ENCODE results near the gene UFD1. TPM values are rescaled to one million over a fixed set of nuclear protein-coding genes. Genes with fewer than 3 reads are reported as not detected.

The UFD1 gene
- total and polyA plus RNA-seq, 2 of the 13 experiments (the other 11 are each of a cell fraction or from before 2014, with no cell fraction given), result 47.9 to 51.1 TPM

- H3K36me3 ChIP-seq (replicated peaks in 1 of 2; ENCODE audit: control insufficient read depth in 1 of 2, insufficient read depth in 2 of 2, low read length in 2 of 2), result peaks cover 0 to 5% of the 10 kb centered on the region in 2 experiments; a peak in 3 of 5 replicates
- no peak overlapping the region for H2AFZ ChIP-seq (ENCODE audit: low read length)
- H3K27me3 ChIP-seq (ENCODE audit: control insufficient read depth in 1 of 2, insufficient read depth in 2 of 2, low read length in 2 of 2), result no peaks in the 10 kb centered on the region
- intact Hi-C loops (cut with micrococcal nuclease; ENCODE audit: unreplicated experiment), result no loop called here
- H3K4me1 ChIP-seq (ENCODE audit: insufficient read depth, low read length), result no peaks in the 10 kb centered on the region
- no peak overlapping the region for H3K9ac ChIP-seq (ENCODE audit: insufficient read depth, low read depth, low read length)
- ChIA-PET POLR2A (no interaction called here), CTCF (ENCODE audit: low intra/inter-chr PET ratio, low total read pairs) (no interaction called here)
- WGBS (ENCODE audit: low lambda C conversion rate), result 100% methylated on average over 8 of the region's 10 CpGs
- H4K20me1 ChIP-seq (ENCODE audit: insufficient read depth, low read length), result no peaks in the 10 kb centered on the region
- no peak overlapping the region for H3K4me2 ChIP-seq (ENCODE audit: low read depth, low read length)
- ATAC-seq (no peak), DNase-seq (ENCODE audit: low spot score) (no peak), FAIRE-seq (no peak)
- TF ChIP-seq, protein P1, sequence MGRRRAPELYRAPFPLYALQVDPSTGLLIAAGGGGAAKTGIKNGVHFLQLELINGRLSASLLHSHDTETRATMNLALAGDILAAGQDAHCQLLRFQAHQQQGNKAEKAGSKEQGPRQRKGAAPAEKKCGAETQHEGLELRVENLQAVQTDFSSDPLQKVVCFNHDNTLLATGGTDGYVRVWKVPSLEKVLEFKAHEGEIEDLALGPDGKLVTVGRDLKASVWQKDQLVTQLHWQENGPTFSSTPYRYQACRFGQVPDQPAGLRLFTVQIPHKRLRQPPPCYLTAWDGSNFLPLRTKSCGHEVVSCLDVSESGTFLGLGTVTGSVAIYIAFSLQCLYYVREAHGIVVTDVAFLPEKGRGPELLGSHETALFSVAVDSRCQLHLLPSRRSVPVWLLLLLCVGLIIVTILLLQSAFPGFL (CRISPR knock-in tag; IDR thresholded peaks at IDR 0.05), result no peak
- TF ChIP-seq ATF7 (IDR thresholded peaks at IDR 0.05), result no peak
- TF ChIP-seq ATF7 (CRISPR knock-in tag; IDR thresholded peaks at IDR 0.05), result no peak
- no peak for TF ChIP-seq PHB2 (IDR thresholded peaks at IDR 0.05; ENCODE audit: partially characterized antibody)
- TF ChIP-seq ZNF136 (CRISPR knock-in tag; IDR thresholded peaks at IDR 0.05; ENCODE audit: low read depth), result no peak
- no peak for TF ChIP-seq ZIK1 (CRISPR knock-in tag; IDR thresholded peaks at IDR 0.05; ENCODE audit: borderline replicate concordance, low read depth)
- no peak overlapping the region for H3K27ac ChIP-seq (ENCODE audit: extremely low read length, insufficient read depth, low read length)
- BruUV-seq (replicated peaks), result no TSS peak
- no peak overlapping the region for H3K4me3 ChIP-seq (replicated peaks in 1 of 3; ENCODE audit: insufficient read depth in 1 of 3, low read depth in 2 of 3, low read length in 3 of 3)
- in situ Hi-C loops (cut with HindIII; ENCODE audit: extremely low pct_ligation_motif_present, low pct_unique_long_range_greater_than_20kb), result no loop called here
- no peaks in the 10 kb centered on the region for H3K9me3 ChIP-seq (ENCODE audit: low read length)
- no peaks in the 10 kb centered on the region for H3K79me2 ChIP-seq (ENCODE audit: insufficient read depth, low read length)
Measured at GRCh38 chr22:19520566-19521305, 41.7 kb upstream of the UFD1 start.

DNA sequence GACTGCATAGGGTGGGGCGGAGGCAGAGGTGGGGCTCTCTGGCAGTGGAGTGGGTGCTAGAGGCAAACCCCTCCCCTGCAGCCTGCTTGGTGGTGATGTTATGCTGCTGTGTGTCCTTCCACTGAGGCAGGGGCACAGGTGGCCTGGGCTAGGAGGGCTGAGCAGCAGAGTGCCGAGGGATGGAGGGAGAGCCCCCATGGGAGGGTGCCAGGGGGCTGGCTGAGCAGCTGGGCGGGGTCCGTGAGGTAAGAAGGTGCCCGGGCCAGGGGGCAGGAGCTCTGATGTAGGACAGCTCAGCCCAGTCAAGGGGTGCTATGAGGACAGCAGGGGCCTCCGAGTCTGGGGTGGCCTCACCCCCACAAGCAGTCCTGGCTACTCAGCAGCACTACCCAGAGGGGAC is 41.0 kb upstream of the UFD1 start:
- H3K36me3 ChIP-seq (replicated peaks in 1 of 2; ENCODE audit: control insufficient read depth in 1 of 2, insufficient read depth in 2 of 2, low read length in 2 of 2), result peaks cover 1 to 13% of the 10 kb centered on the region in 2 experiments; a peak in 3 of 5 replicates
- no peak overlapping the region for H3K9ac ChIP-seq (ENCODE audit: insufficient read depth, low read depth, low read length)
- FAIRE-seq, result no peak
- no peaks in the 10 kb centered on the region for H3K9me3 ChIP-seq (ENCODE audit: low read length)
- no peaks in the 10 kb centered on the region for H3K79me2 ChIP-seq (ENCODE audit: insufficient read depth, low read length)
- intact Hi-C loops (cut with micrococcal nuclease; ENCODE audit: unreplicated experiment) (no loop called here), in situ Hi-C loops (cut with HindIII; ENCODE audit: extremely low pct_ligation_motif_present, low pct_unique_long_range_greater_than_20kb) (no loop called here)
- no peaks in the 10 kb centered on the region for H4K20me1 ChIP-seq (ENCODE audit: insufficient read depth, low read length)
- no peak overlapping the region for H3K27ac ChIP-seq (ENCODE audit: extremely low read length, insufficient read depth, low read length)
- 86% methylated on average over 1 of the region's 6 CpGs for WGBS (ENCODE audit: low lambda C conversion rate)
- ChIA-PET CTCF (ENCODE audit: low intra/inter-chr PET ratio, low total read pairs) (no interaction called here), POLR2A (no interaction called here)
- DNase-seq (ENCODE audit: low spot score), result no peak
- H3K4me2 ChIP-seq (ENCODE audit: low read depth, low read length), result no peak overlapping the region
- ATAC-seq, result no peak
- no peaks in the 10 kb centered on the region for H3K4me1 ChIP-seq (ENCODE audit: insufficient read depth, low read length)
- no peaks in the 10 kb centered on the region for H3K27me3 ChIP-seq (ENCODE audit: control insufficient read depth in 1 of 2, insufficient read depth in 2 of 2, low read length in 2 of 2)
- H2AFZ ChIP-seq (ENCODE audit: low read length), result no peak overlapping the region
- no peak overlapping the region for H3K4me3 ChIP-seq (replicated peaks in 1 of 3; ENCODE audit: insufficient read depth in 1 of 3, low read depth in 2 of 3, low read length in 3 of 3)
- BruUV-seq (replicated peaks), result no TSS peak
- TF ChIP-seq DDIT3 (CRISPR knock-in tag; IDR thresholded peaks at IDR 0.05) (no peak), NPAS2 (CRISPR knock-in tag; IDR thresholded peaks at IDR 0.05; ENCODE audit: borderline replicate concordance) (no peak), TAF1 (CRISPR knock-in tag; IDR thresholded peaks at IDR 0.05) (no peak), HNF4A (CRISPR knock-in tag; IDR thresholded peaks at IDR 0.05) (no peak), ZNF558 (CRISPR knock-in tag; IDR thresholded peaks at IDR 0.05; ENCODE audit: borderline replicate concordance) (no peak), PTBP1 (IDR thresholded peaks at IDR 0.05; ENCODE audit: low read depth, low read length, poor library complexity, severe bottlenecking) (no peak), HOXD1 (CRISPR knock-in tag; IDR thresholded peaks at IDR 0.05) (no peak), EED (CRISPR knock-in tag; IDR thresholded peaks at IDR 0.05) (no peak), LRRFIP1 (CRISPR knock-in tag; conservative IDR thresholded peaks at IDR 0.05) (no peak)

Data from HepG2 (cell line).